Measurements from ENCODE around the gene HIF1A. TPM values are rescaled to one million over a fixed set of nuclear protein-coding genes. Genes with fewer than 3 reads are reported as not detected.
"Not testable (repeated sequence)": the region's sequence is repeated elsewhere in the genome, so short reads cannot be mapped to it uniquely, and the experiment has no call there.

Gene HIF1A
- total and polyA plus RNA-seq, 2 of the 13 experiments (the other 11 are each of a cell fraction or from before 2014, with no cell fraction given) = 41.0 to 126 TPM

GRCh38 chr14:61656341-61656740 lies 39.0 kb upstream of the HIF1A start (continued):
- TF ChIP-seq ZUFSP (CRISPR knock-in tag; IDR thresholded peaks at IDR 0.05; ENCODE audit: borderline replicate concordance) (no peak), CHCHD3 (CRISPR knock-in tag; IDR thresholded peaks at IDR 0.05) (no peak), CENPBD1 (CRISPR knock-in tag; IDR thresholded peaks at IDR 0.05; ENCODE audit: borderline replicate concordance, low read depth) (no peak), TERF1 (CRISPR knock-in tag; IDR thresholded peaks at IDR 0.05) (no peak), ZNF782 (CRISPR knock-in tag; IDR thresholded peaks at IDR 0.05; ENCODE audit: borderline replicate concordance) (no peak), ZNF235 (CRISPR knock-in tag; IDR thresholded peaks at IDR 0.05; ENCODE audit: borderline replicate concordance) (no peak), ZNF563 (CRISPR knock-in tag; IDR thresholded peaks at IDR 0.05) (no peak), BRD4 (CRISPR knock-in tag; IDR thresholded peaks at IDR 0.05) (no peak)
- TF ChIP-seq, protein P1, sequence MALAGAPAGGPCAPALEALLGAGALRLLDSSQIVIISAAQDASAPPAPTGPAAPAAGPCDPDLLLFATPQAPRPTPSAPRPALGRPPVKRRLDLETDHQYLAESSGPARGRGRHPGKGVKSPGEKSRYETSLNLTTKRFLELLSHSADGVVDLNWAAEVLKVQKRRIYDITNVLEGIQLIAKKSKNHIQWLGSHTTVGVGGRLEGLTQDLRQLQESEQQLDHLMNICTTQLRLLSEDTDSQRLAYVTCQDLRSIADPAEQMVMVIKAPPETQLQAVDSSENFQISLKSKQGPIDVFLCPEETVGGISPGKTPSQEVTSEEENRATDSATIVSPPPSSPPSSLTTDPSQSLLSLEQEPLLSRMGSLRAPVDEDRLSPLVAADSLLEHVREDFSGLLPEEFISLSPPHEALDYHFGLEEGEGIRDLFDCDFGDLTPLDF (CRISPR knock-in tag; IDR thresholded peaks at IDR 0.05) = no peak

GRCh38 chr14:61658111-61658510 lies 37.2 kb upstream of the HIF1A start:
- DNase-seq (ENCODE audit: low spot score); H3K9ac ChIP-seq (ENCODE audit: insufficient read depth, low read depth, low read length); H3K9me3 ChIP-seq (ENCODE audit: low read length); CTCF ChIA-PET (ENCODE audit: low intra/inter-chr PET ratio, low total read pairs); H2AFZ ChIP-seq (ENCODE audit: low read length); H3K4me2 ChIP-seq (ENCODE audit: low read depth, low read length); POLR2A ChIA-PET; BruUV-seq (replicated peaks); H3K79me2 ChIP-seq (ENCODE audit: insufficient read depth, low read length); ATAC-seq; H3K27me3 ChIP-seq (ENCODE audit: control insufficient read depth in 1 of 2, insufficient read depth in 2 of 2, low read length in 2 of 2); intact Hi-C loops (cut with micrococcal nuclease; ENCODE audit: unreplicated experiment); in situ Hi-C loops (cut with HindIII; ENCODE audit: extremely low pct_ligation_motif_present, low pct_unique_long_range_greater_than_20kb); H3K36me3 ChIP-seq (replicated peaks in 1 of 2; ENCODE audit: control insufficient read depth in 1 of 2, insufficient read depth in 2 of 2, low read length in 2 of 2); H3K4me3 ChIP-seq (replicated peaks in 1 of 3; ENCODE audit: insufficient read depth in 1 of 3, low read depth in 2 of 3, low read length in 3 of 3); H3K27ac ChIP-seq (ENCODE audit: extremely low read length, insufficient read depth, low read length); H4K20me1 ChIP-seq (ENCODE audit: insufficient read depth, low read length); FAIRE-seq: not testable (repeated sequence)
- WGBS (ENCODE audit: low lambda C conversion rate) = 33% methylated on average over 2 of the region's 3 CpGs
- H3K4me1 ChIP-seq (ENCODE audit: insufficient read depth, low read length) = peaks cover 17% of the 10 kb centered on the region

Measured in HepG2 (cell line).